GM03348 (cell line): Measurements from ENCODE around the gene TBCCD1.
"Not testable (repeated sequence)": the region's sequence is repeated elsewhere in the genome, so short reads cannot be mapped to it uniquely, and the experiment has no call there.

Experiments used
- DNase-seq: peaks from one replicate; pipeline ENCODE4 v3.0.0; 2012; ENCODE audit warnings: low spot score

Gene TBCCD1

GRCh38 chr3:186596568-186597287 lies 29.6 kb upstream of the TBCCD1 start:
- DNase-seq, result no peak

DNA sequence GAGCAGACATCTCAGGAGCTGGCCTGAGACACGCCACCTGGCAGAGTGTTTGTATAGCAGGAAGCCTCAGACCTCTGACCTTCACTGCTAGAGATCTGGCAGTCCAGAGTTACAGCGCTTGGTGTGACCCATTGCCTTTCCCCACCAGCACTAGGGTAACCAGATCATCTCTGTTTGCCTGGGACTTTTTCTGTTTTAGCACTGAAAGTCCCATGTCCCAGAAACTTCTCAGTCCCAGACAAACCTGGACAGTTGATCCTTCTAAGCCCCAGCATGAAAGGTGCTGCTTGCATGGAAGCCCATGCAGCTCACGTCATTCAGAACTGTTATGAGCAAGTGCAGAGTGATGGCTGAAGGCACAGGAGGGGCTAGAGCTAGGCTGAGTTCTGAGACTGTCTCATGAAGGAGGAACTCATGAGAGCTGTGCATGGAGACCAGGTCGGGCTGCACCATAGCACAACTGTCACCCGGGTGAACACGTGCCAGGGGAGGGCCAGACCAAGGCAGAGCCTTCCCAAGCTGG lies 27.5 kb upstream of the TBCCD1 start:
- DNase-seq, result no peak

DNA sequence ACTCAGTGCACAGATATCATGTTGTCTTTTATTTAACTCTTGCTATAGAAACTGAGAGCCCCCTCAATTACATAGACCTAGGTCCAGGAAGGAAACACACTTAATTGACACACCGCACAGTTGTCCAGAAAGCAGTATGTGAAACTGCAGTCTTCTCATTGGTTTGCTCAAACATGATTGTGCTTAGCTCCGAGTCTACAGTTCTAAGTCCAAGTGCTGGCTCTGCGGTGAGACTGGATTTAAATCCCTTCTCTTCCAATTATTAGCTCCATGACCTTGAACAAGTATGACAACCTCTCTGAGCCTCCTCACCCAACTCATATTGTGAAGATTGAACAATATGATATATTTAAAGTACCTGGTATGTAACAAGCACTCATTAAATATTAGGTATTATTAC lies 26.7 kb upstream of the TBCCD1 start:
- no peak for DNase-seq

DNA sequence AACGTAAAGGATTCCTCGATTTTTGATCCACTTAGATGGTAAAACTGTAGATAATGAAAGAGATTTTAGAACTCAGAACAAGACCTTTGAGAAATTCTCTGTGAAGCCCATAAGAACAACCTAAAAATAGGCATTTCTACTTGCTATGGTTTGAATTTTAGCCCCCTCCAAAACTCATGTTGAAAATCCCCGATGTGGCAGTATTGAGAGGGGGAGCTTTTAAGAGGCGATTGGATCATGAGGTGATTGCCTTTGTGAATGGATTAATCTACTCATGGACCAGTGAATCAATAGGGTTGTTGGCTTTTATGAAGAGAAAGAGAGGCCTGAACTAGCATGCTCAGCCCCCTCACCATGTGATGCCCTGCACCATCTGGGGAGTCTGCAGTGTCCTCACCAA lies 25.5 kb upstream of the TBCCD1 start:
- no peak for DNase-seq

DNA sequence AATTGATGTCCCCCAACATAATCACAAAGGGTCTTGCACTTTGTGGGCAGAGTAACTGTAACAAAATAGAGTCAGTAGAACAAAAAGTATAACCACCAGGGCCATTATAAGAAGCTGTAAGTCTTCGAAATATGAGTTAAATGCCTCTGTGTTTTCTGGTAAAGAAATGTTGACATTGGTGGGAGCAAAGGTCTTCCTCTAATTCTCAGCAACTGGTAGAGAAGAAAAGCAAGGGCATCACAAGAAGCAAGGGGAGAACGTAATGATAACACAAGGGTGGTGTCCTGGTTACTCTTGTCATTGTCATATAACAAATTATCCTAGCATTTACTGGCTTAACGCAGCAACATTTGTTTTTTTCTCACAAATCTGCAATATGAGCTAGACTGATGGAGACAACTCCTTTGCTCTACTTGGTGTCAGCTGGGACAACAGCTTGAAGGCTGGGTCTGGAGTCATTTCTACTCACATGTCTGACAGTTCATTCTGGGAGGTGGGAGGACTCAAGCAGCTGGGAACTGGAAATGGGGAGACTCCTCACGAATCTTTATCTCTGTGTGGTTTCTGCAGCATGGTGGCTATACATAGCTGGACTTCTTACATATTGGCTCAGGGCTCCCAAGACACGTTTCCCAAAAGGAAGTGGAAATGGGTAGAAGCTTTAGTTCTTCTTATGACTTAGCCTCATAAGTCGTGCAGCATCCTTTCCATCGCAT lies 23.6 kb upstream of the TBCCD1 start:
- DNase-seq, result no peak

GRCh38 chr3:186589856-186590579 lies 22.9 kb upstream of the TBCCD1 start:
- DNase-seq, result no peak

- no peak for DNase-seq
Measured at GRCh38 chr3:186589121-186589520, 22.0 kb upstream of the TBCCD1 start.

GRCh38 chr3:186588632-186589031 lies 21.5 kb upstream of the TBCCD1 start:
- no peak for DNase-seq

DNA sequence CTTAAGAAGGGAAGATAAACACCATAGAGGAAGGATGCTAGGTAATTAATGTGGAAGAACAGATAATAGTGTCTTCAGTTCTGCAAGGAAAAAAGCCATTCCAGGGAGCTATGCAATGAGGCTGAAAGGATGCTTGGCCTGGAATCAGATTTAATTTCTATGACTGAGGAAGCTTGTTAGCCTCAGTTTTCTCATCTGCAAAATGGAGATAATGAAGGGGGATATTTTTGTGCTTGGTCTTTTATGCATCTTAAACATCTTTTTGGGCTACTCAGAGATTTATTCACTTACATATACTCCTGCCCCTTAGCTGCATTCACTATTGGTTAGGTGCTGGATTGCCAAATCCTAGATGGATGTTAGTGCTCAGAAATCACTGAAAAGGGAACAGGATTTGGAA lies 20.0 kb upstream of the TBCCD1 start:
- no peak for DNase-seq

DNA sequence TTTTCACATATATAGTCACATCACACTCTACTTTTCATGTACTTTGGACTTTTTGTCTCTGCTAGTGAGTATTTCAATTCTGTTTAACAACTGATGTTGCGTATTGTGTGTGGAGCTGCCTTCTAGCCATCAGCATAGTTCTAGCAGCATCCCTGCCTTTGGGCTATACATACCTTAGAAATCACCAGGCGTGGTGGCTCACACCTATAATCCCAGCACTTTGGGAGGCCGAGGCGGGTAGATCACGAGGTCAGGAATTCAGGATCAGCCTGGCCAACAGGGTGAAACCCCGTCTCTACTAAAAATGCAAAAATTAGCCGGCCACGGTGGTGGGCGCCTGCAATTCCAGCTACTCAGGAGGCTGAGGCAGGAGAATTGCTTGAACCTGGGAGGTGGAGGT lies 19.1 kb upstream of the TBCCD1 start:
- DNase-seq, result not testable (repeated sequence)

GRCh38 chr3:186583831-186584230 lies 16.7 kb upstream of the TBCCD1 start:
- DNase-seq, result no peak

GRCh38 chr3:186582541-186582940 lies 15.4 kb upstream of the TBCCD1 start:
- no peak for DNase-seq

DNA sequence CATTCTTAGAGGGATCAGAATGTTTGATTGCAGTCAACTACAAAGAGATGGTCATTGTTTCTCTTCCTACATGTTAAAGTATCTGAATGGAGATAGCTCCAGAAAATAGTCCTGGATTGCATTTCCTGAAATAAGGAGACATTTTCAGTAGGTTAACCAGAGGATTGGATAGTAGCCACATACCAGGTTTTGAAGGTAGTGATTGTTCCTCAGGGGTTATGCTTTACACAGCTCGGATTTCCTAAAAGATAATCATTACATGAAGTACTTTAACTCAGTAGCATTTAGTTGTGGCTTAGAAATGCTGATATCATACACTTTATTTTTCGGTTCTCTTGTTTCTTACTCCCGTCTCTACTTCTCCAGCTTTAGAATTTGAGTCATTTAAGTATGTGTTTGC lies 13.6 kb upstream of the TBCCD1 start:
- no peak for DNase-seq

DNA sequence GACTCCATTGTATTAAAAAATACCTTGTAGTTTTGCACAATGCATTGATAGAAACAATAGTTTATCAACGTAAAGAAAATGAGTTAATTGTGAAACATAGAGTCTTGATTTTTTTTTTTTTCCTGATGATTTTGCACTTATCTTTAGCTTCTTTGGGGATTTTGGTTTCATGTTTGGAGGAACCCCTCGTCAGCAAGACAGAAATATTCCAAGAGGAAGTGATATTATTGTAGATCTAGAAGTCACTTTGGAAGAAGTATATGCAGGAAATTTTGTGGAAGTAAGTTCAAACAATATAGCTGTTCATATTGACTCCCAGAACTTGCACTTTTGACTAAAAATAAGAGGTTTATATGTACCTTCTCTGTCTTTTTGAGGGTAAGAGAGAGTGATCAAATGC lies 10.4 kb upstream of the TBCCD1 start:
- no peak for DNase-seq

- DNase-seq, result no peak
Measured at GRCh38 chr3:186571644-186572013, 4.5 kb upstream of the TBCCD1 start.

DNA sequence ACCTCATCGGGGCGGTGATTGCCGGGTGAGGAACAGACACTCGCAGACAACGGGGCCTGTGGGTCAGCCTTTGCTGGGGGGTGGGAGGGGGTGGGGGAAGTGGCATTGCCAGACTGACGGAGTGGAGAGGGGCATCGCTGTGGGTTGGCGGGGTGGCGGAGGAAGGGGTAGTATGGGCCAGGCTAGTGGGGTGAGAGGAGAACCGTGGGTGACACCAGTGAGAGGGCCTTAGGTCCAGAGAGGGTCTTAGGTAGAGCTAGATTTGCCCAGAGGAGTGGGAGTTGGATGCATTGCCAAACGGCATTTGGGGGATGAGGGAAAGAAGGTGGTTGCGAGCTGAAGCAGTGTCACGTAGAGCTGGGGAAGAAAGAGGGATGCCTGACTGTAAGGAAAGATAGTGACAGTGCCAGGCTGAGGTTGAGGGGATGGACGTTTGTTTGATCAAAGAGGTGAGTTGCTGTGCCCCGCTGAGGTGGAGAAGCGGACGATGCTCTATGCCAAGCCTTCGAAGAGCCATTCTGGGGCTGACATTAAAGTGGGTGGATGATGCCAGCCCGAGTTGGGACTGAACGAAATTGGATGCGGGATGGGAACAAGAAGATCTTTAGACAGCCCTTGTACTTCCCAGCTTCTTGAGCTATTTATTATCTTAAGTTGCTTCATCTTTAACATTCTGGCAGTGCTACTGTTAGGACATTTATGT lies 4.0 kb upstream of the TBCCD1 start:
- DNase-seq, result no peak

GRCh38 chr3:186570096-186570940 lies 3.2 kb upstream of the TBCCD1 start, which contains the start of gene DNAJB11:
Gene DNAJB11, plus strand, starts transcription at chr3:186570720. Its CDS starts 178 bp downstream, at chr3:186570898.
- peak; percentile 98 for DNase-seq

DNA sequence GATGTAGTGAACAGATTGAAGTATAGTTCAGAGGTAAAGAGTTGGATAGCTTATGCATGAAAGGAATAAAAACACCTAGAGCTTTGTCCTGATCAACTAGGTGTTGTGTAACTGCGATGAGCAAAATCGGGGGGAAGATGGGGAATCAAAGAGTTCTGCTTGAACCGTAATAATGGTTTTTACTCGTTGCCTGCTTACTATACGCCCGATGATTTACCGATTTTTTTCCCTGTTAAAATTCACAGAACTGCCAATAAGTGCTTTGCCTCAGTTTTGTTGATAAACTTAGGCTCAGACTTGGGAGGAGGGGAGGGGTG lies 2.6 kb upstream of the TBCCD1 start:
- DNase-seq, result no peak

DNA sequence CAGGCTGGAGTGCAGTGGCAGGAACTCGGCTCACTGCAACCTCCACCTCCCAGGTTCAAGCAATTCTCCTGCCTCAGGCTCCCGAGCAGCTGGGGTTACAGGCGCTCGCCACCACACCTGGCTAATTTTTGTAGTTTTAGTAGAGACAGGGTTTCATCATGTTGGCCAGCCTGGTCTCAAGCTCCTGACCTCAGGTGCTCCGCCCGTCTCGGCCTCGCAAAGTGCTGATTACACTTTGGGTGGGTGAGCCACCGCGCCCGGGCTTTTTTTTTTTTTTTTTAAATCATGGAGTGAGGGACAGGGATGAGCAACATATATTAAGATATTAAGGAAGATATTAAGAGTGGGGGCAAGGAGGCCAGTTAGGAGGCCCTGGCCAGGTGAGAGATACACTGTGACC lies 2.2 kb upstream of the TBCCD1 start:
- not testable (repeated sequence) for DNase-seq

- DNase-seq, result no peak
Measured at GRCh38 chr3:186566772-186567071, 417 bp downstream of the TBCCD1 start.

DNA sequence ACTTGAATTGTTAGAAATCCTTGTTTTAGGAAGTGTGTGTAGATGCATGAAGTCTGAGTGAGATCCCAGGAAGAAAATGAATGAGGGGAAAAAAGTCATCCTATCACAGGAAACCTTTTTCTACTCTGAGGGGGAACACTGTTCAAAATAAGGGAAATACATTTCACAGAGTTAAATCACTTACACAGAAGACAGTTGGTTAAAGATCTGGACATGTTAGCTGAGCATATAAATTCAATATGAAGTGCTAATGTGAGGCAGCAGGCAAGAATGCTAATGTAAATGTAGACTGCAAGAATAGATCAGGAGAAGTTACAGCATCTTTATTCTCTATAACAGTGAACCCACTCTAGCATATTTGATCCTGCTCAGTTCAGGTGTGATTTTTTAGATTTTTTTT lies 2.6 kb downstream of the TBCCD1 start:
- no peak for DNase-seq
